K562 (cell line): ENCODE measurements around the gene PPARD. TPM values are rescaled to one million over a fixed set of nuclear protein-coding genes. Genes with fewer than 3 reads are reported as not detected.

Experiments used
- ATAC-seq: fragments of 200-7000 bp; cut with Tn5 transposase; 3 replicates; pipeline ENCODE4 v1.9.1; 2020; ENCODE audit warnings: moderate library complexity
- BruUV-seq: library from RNA; stranded (reverse); fragments of 400-500 nt; replicated peaks from 2 replicates; lab custom pipeline; 2021; lab: Mats Ljungman, UMichigan
- CTCF ChIA-PET: fragments of 300-600 bp; formaldehyde crosslinking; extraction: SDS; loops from one replicate; lab custom pipeline; 2021; ENCODE audit warnings: low intra/inter-chr PET ratio; lab: Yijun Ruan, JAX
- POLR2A ChIA-PET: fragments of 300-600, 350-650 bp; sonication (Branson Sonifier 250); formaldehyde crosslinking; extraction: SDS; loops from one replicate; lab custom pipeline; 2021; ENCODE audit warnings: antibody characterized with exemption, inconsistent platforms; lab: Yijun Ruan, JAX
- DNase-seq, 4 experiments: peaks; one replicate each; pipeline versions ENCODE4 v3.0.0 to v3.0.0-alpha.2; 2011 to 2018; ENCODE audit warnings: low spot score in 3 of 4, mixed read lengths in 3 of 4; ENCODE audit errors: extremely low read depth in 1 of 4
- FAIRE-seq: peaks from 2 replicates; lab custom pipeline; 2011; peaks lifted over from hg19 to GRCh38; lab: Jason Lieb, UNC
- H2AFZ ChIP-seq: 2 replicates; pipeline ENCODE4 v1.6.0; 2011; ENCODE audit warnings: low read depth, low read length, control low read depth, inconsistent platforms
- H3K27ac ChIP-seq: fragments of 200-600 bp; 3 replicates; pipeline ENCODE4 v1.8.0; 2011; ENCODE audit warnings: low read depth, mild to moderate bottlenecking, control low read depth, inconsistent platforms, low read length, moderate library complexity, mixed read lengths; ENCODE audit errors: extremely low read depth
- H3K27me3 ChIP-seq, 2 experiments: fragments of 300-600 bp in 1 of 2; 2 replicates in 1 of 2; 3 replicates in 1 of 2; pipeline versions ENCODE4 v1.6.0 to v1.8.0; 2011; ENCODE audit warnings: inconsistent platforms in 2 of 2, low read length in 2 of 2, mild to moderate bottlenecking in 1 of 2, mixed read lengths in 1 of 2, moderate library complexity in 1 of 2; ENCODE audit not compliant: control insufficient read depth in 2 of 2, insufficient read depth in 2 of 2
- H3K36me3 ChIP-seq: fragments of 300-600 bp; 3 replicates; pipeline ENCODE4 v1.8.0; 2011; ENCODE audit warnings: mild to moderate bottlenecking, low read length, inconsistent platforms; ENCODE audit not compliant: control insufficient read depth, insufficient read depth
- H3K4me1 ChIP-seq, 2 experiments: fragments of 200-600 bp in 1 of 2; replicated peaks in 1 of 2; 2 replicates in 1 of 2; 3 replicates in 1 of 2; pipeline versions ENCODE4 v1.5.1 to v1.8.0; 2011; ENCODE audit warnings: inconsistent platforms in 2 of 2, low read length in 2 of 2, mild to moderate bottlenecking in 1 of 2, mixed read lengths in 1 of 2, moderate library complexity in 1 of 2; ENCODE audit not compliant: control insufficient read depth in 2 of 2, insufficient read depth in 2 of 2
- H3K4me2 ChIP-seq: 2 replicates; pipeline ENCODE4 v1.6.1; 2011; ENCODE audit warnings: low read length, control low read depth, inconsistent platforms, mixed read lengths; ENCODE audit not compliant: insufficient read depth
- H3K4me3 ChIP-seq: fragments of 200-600 bp; sonication (generic), shearing (Covaris generic); 2 replicates; pipeline ENCODE4 v1.5.1; 2016; ENCODE audit warnings: control low read depth, inconsistent platforms
- H3K79me2 ChIP-seq: fragments of 200-600 bp; 3 replicates; pipeline ENCODE4 v1.8.0; 2011; ENCODE audit warnings: low read length, inconsistent platforms; ENCODE audit not compliant: control insufficient read depth, insufficient read depth
- H3K9ac ChIP-seq, 2 experiments: 2 replicates each; pipeline versions ENCODE4 v1.6.0 to v1.6.1; 2011; ENCODE audit warnings: low read depth in 2 of 2, low read length in 2 of 2, control low read depth in 1 of 2, inconsistent platforms in 1 of 2, mild to moderate bottlenecking in 1 of 2, mixed read lengths in 1 of 2; ENCODE audit not compliant: insufficient read depth in 1 of 2
- H3K9me1 ChIP-seq: one replicate; pipeline ENCODE4 v1.6.0; 2011; ENCODE audit warnings: inconsistent platforms, mild to moderate bottlenecking, low read length, moderate library complexity; ENCODE audit not compliant: control insufficient read depth, insufficient read depth
- H3K9me3 ChIP-seq: replicated peaks from 2 replicates; pipeline ENCODE4 v1.5.1; 2011; ENCODE audit warnings: low read depth, low read length, inconsistent platforms; ENCODE audit not compliant: control insufficient read depth, insufficient read depth
- H4K20me1 ChIP-seq: replicated peaks from 2 replicates; pipeline ENCODE4 v1.6.1; 2011; ENCODE audit warnings: low read length, inconsistent platforms, mixed read lengths; ENCODE audit not compliant: control insufficient read depth, insufficient read depth
- IRF1 ChIP-seq: sonication (generic); formaldehyde crosslinking; IDR thresholded peaks from 2 replicates; pipeline ENCODE4 v1.8.0; 2022; ENCODE audit warnings: missing genetic modification reagents, mild to moderate bottlenecking, borderline replicate concordance
- RREB1 ChIP-seq: fragments of 250-450 bp; sonication (Bioruptor Pico); IDR thresholded peaks from 2 replicates; pipeline ENCODE4 v1.4.0; 2020
- TGIF2 ChIP-seq: sonication (generic); formaldehyde crosslinking; IDR thresholded peaks from 2 replicates; pipeline ENCODE4 v1.8.1; 2022; ENCODE audit warnings: mild to moderate bottlenecking, missing genetic modification reagents, moderate library complexity
- WGBS: fragments of 100-300 bp; shearing (Covaris generic); methylation state at CpG from one replicate; pipeline ENCODE4 v1.1.6; 2016; ENCODE audit warnings: low coverage, mixed read lengths; ENCODE audit not compliant: insufficient coverage; ENCODE audit errors: missing lambda C conversion rate; 5-methylcytosine and 5-hydroxymethylcytosine counted together
- in situ Hi-C: fragments of 300-500 bp; cut with MboI; formaldehyde crosslinking; loops from 4 replicates; pipeline ENCODE4 v1.15.0; 2018; ENCODE audit warnings: inconsistent platforms, mixed read lengths
- intact Hi-C: fragments of 100-400 bp; cut with micrococcal nuclease; formaldehyde crosslinking; loops from 2 replicates; pipeline ENCODE4 v1.14.2; 2022
- polyA plus RNA-seq, 8 experiments: library from polyadenylated mRNA; depleted of rRNA in 4 of 8; stranded (reverse) in 5 of 8; unstranded in 3 of 8; fragments of >200 nt; fragmentation: Nextera tagmentation in 2 of 8; fragmentation: Illumina TruSeq in 1 of 8; extraction: Ambion mirVana in 2 of 8; extraction: Trizol in 1 of 8; gene quantifications; 2 replicates each; pipeline versions ENCODE4 v1.2.1 to v1.2.3, GENCODE V29; 2011 to 2014; ENCODE audit warnings: inconsistent platforms in 1 of 8, missing spikeins in 1 of 8
- total RNA-seq, 7 experiments: library from RNA; depleted of rRNA in 6 of 7; stranded (reverse); fragments of >200 nt in 6 of 7; fragmentation: Illumina TruSeq in 2 of 7; extraction: Trizol in 2 of 7; gene quantifications; 2 replicates each; pipeline versions ENCODE4 v1.2.1 to v1.2.3, GENCODE V29; 2011 to 2021; ENCODE audit warnings: low replicate concordance in 1 of 7

PPARD gene
- total and polyA plus RNA-seq, 9 of the 15 experiments (the other 6 are each of a cell fraction or from before 2014, with no cell fraction given): 0.14 to 13.2 (median 3.8) TPM

- no peaks in the 10 kb centered on the region for H3K9me1 ChIP-seq
- no peak overlapping the region for H3K4me2 ChIP-seq
- DNase-seq: no peak
- H3K79me2 ChIP-seq: no peaks in the 10 kb centered on the region
- H4K20me1 ChIP-seq: no peaks in the 10 kb centered on the region
- no peak for ATAC-seq
- H3K27ac ChIP-seq: no peak overlapping the region
- H3K27me3 ChIP-seq: no peaks in the 10 kb centered on the region
- in situ Hi-C loops: no loop called here
- peaks cover 31% of the 10 kb centered on the region; the same call in 2 of the 3 replicates for H3K36me3 ChIP-seq
- TSS peak; percentile 36 for BruUV-seq
- peak overlapping the region in 1 of 2 experiments; percentile 59; a peak in 1 of 4 replicates for H3K9ac ChIP-seq
- TF ChIP-seq IRF1 (no peak), RREB1 (no peak), TGIF2 (CRISPR knock-in tag) (no peak)
- H3K4me1 ChIP-seq: peaks cover 0 to 14% of the 10 kb centered on the region in 2 experiments; a peak in 1 of 5 replicates
- H2AFZ ChIP-seq: no peak overlapping the region
- intact Hi-C loops: no loop called here
- WGBS: 67% methylated on average over 8 of the region's 8 CpGs
- ChIA-PET POLR2A (interaction anchor here (0.6 to 0.9 kb wide), 4 partner anchors 48 to 1182 kb away, joined by 3 to 4 read pairs (median 4); no protein-coding TSS in a partner anchor), CTCF (no interaction called here)
- no peak overlapping the region for H3K4me3 ChIP-seq
- no peak for FAIRE-seq
- no peaks in the 10 kb centered on the region for H3K9me3 ChIP-seq
Observed at GRCh38 chr6:35321091-35321490, 21.3 kb upstream of the PPARD start.
